Activated naive CD4-positive, alpha-beta T cell treated with anti-CD3 and anti-CD28 coated beads, Interleukin-2, amount 50 U/mL, for 24 hours (primary cell): ENCODE results near the gene STK4.

Experiments used
- H3K27ac Mint-ChIP-seq: one replicate; pipeline ENCODE4 v1.8.0; 2021; ENCODE audit warnings: mild to moderate bottlenecking, mixed read lengths
- H3K27me3 Mint-ChIP-seq: one replicate; pipeline ENCODE4 v1.8.0; 2021; ENCODE audit warnings: mixed read lengths
- H3K36me3 Mint-ChIP-seq: one replicate; pipeline ENCODE4 v1.8.0; 2021; ENCODE audit warnings: mixed read lengths
- H3K4me1 Mint-ChIP-seq: one replicate; pipeline ENCODE4 v1.8.0; 2021; ENCODE audit warnings: mixed read lengths
- H3K4me3 Mint-ChIP-seq: one replicate; pipeline ENCODE4 v1.8.0; 2021; ENCODE audit warnings: mild to moderate bottlenecking, mixed read lengths
- H3K9me3 Mint-ChIP-seq: one replicate; pipeline ENCODE4 v1.8.0; 2021; ENCODE audit warnings: mixed read lengths

Gene STK4

GRCh38 chr20:45087097-45087790, 120.9 kb downstream of the STK4 start:
- H3K9me3 Mint-ChIP-seq = no peaks in the 10 kb centered on the region
- no peak overlapping the region for H3K4me3 Mint-ChIP-seq
- peak overlapping the region; percentile 43 for H3K27ac Mint-ChIP-seq
- no peaks in the 10 kb centered on the region for H3K4me1 Mint-ChIP-seq
- H3K36me3 Mint-ChIP-seq = peaks cover 16% of the 10 kb centered on the region
- no peaks in the 10 kb centered on the region for H3K27me3 Mint-ChIP-seq

DNA sequence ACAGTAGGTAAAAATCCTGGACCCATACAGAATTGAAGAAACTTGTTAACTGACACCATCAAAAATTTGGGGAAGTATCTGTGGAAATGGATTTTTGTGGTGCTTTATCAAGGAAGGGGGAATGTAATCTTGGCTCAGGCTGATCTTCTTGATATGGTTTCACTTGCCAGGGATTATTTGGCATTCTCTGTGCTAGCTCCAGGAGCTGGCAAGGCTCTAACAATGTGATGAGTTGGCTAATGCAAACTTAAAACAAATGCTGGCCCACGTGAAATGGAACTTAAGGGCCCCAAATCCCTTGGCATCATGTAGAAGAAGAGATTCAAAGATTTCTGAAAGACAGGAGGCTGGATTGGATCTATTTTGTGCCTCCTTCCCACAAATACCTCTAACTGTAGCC, 121.5 kb downstream of the STK4 start:
- no peaks in the 10 kb centered on the region for H3K9me3 Mint-ChIP-seq
- H3K36me3 Mint-ChIP-seq = peaks cover 13% of the 10 kb centered on the region
- no peaks in the 10 kb centered on the region for H3K4me1 Mint-ChIP-seq
- H3K4me3 Mint-ChIP-seq = no peak overlapping the region
- peak overlapping the region; percentile 43 for H3K27ac Mint-ChIP-seq
- H3K27me3 Mint-ChIP-seq = no peaks in the 10 kb centered on the region

DNA sequence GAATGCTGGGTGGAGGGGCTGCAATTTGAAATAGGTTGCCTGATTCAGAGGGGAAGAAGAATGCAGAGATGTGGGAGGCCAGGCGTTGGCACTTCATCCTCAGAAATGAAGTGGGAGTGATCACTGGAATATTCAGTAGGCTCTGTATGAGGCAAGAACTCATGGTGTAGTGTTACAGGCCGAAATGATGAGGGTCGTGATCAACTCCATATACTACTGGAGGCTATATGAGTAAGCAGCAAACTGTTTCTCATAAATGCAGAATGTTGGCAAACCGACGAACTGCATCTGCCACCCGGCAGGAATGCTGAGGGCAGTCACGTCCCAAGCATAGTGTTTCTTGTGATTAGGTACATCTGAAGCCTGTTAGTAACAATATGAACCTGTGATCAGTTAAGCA, 121.9 kb downstream of the STK4 start:
- Mint-ChIP-seq H3K4me1 (no peaks in the 10 kb centered on the region), H3K36me3 (peaks cover 11% of the 10 kb centered on the region), H3K9me3 (no peaks in the 10 kb centered on the region), H3K27me3 (no peaks in the 10 kb centered on the region), H3K27ac (no peak overlapping the region), H3K4me3 (no peak overlapping the region)

GRCh38 chr20:45090481-45090880, 124.2 kb downstream of the STK4 start:
- Mint-ChIP-seq H3K36me3 (peaks cover 5% of the 10 kb centered on the region), H3K9me3 (no peaks in the 10 kb centered on the region), H3K27me3 (no peaks in the 10 kb centered on the region), H3K4me1 (peaks cover under 1% of the 10 kb centered on the region), H3K4me3 (no peak overlapping the region), H3K27ac (peak overlapping the region; percentile 15)

- Mint-ChIP-seq H3K9me3 (no peaks in the 10 kb centered on the region), H3K36me3 (peaks cover 3% of the 10 kb centered on the region), H3K4me3 (no peak overlapping the region), H3K27me3 (no peaks in the 10 kb centered on the region), H3K27ac (no peak overlapping the region), H3K4me1 (peaks cover 6% of the 10 kb centered on the region)
Measured at GRCh38 chr20:45091366-45091765, 125.1 kb downstream of the STK4 start.

DNA sequence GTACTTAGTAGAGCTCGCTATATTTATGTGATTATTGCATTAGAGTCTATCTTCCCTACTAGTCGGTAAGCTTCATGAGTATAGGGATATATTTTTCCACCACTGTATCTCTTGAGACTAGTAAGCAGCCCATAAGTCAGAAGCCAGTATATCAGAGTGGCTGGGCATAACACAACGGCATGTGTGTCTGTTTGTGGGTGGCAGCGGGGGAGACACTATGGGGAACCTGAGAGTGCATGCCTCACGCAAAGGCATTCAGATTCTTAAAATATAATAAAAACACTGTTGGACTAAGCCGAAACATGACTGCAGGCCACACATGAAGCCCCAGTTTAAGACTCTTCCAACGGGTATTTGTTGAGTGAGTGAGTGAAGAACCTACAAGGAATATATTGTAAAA, 126.6 kb downstream of the STK4 start:
- peaks cover 10% of the 10 kb centered on the region for H3K4me1 Mint-ChIP-seq
- H3K27ac Mint-ChIP-seq = no peak overlapping the region

GRCh38 chr20:45094201-45094600, 127.9 kb downstream of the STK4 start:
- Mint-ChIP-seq H3K27ac (no peak overlapping the region), H3K36me3 (no peaks in the 10 kb centered on the region), H3K4me1 (peaks cover 10% of the 10 kb centered on the region), H3K4me3 (no peak overlapping the region), H3K27me3 (peaks cover 16% of the 10 kb centered on the region), H3K9me3 (no peaks in the 10 kb centered on the region)

More for the DNA sequence above, 126.6 kb downstream of the STK4 start:
- Mint-ChIP-seq H3K36me3 (no peaks in the 10 kb centered on the region), H3K4me3 (no peak overlapping the region), H3K9me3 (no peaks in the 10 kb centered on the region), H3K27me3 (peaks cover 10% of the 10 kb centered on the region)

DNA sequence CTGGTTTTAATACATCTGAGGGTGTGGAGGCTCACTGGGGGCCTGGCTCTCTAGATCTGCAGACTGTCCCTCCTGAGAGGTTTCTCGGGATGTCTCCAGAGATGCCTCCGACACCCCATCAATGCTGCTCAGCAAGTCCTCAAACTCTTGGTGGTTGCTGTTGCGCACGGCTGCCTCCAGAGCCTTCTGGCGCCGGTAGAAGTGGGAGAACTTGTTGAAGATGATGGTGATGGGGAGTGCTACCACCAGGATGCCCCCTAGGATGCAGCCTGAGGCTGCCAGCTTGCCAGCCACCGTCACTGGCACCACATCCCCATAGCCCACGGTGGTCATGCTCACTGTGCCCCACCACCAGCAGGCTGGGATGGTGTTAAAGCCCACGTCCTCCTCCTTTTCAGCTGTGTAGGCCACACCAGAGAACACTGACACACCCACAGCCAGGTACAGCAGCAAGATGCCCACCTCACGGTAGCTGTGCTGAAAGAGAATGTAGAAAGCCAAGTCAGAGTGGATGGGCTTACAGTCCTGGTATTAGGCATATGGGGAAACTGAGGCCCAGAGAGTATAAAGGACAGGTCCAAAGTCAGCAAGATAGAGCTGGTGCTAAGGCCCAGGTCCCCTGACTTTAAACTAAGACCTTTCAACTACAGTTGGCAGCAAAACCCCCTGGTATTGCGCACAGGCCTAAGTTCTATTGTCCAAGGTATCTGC, 128.7 kb downstream of the STK4 start:
- H3K4me3 Mint-ChIP-seq = no peak overlapping the region
- no peak overlapping the region for H3K27ac Mint-ChIP-seq
- peaks cover 23% of the 10 kb centered on the region for H3K27me3 Mint-ChIP-seq
- H3K4me1 Mint-ChIP-seq = peaks cover 10% of the 10 kb centered on the region
- no peaks in the 10 kb centered on the region for H3K9me3 Mint-ChIP-seq
- no peaks in the 10 kb centered on the region for H3K36me3 Mint-ChIP-seq

- peak overlapping the region; percentile 15 for H3K4me3 Mint-ChIP-seq
- H3K4me1 Mint-ChIP-seq = peaks cover 10% of the 10 kb centered on the region
- no peak overlapping the region for H3K27ac Mint-ChIP-seq
Measured at GRCh38 chr20:45095805-45096238, 129.5 kb downstream of the STK4 start.

DNA sequence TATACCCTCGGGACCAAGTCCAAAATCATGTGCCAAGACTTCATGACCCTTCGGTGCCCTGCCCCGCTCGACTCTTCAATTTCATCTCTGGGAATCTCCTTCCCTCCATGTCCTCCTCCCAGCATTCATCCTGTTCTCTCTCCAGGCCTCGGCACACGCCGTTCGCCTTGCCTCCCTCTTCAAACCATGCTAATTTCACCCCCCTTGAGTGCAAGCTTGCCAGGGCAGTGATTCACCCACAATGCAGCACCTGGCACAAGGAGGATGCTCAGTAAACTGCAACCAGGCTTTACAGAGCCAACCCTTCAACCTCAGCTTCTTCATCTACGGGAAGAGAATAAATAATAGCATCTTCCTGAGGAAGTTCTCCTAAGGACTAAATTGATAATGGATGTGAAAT, 130.5 kb downstream of the STK4 start:
- H3K36me3 Mint-ChIP-seq = no peaks in the 10 kb centered on the region
- H3K27ac Mint-ChIP-seq = no peak overlapping the region
- no peaks in the 10 kb centered on the region for H3K9me3 Mint-ChIP-seq
- H3K4me3 Mint-ChIP-seq = no peak overlapping the region
- H3K4me1 Mint-ChIP-seq = peaks cover 13% of the 10 kb centered on the region
- H3K27me3 Mint-ChIP-seq = peaks cover 34% of the 10 kb centered on the region

More at GRCh38 chr20:45095805-45096238, 129.5 kb downstream of the STK4 start:
- H3K27me3 Mint-ChIP-seq = peaks cover 28% of the 10 kb centered on the region
- H3K9me3 Mint-ChIP-seq = no peaks in the 10 kb centered on the region
- H3K36me3 Mint-ChIP-seq = no peaks in the 10 kb centered on the region

GRCh38 chr20:45097485-45098102, 131.3 kb downstream of the STK4 start:
- peaks cover 36% of the 10 kb centered on the region for H3K27me3 Mint-ChIP-seq
- H3K36me3 Mint-ChIP-seq = no peaks in the 10 kb centered on the region
- H3K27ac Mint-ChIP-seq = no peak overlapping the region
- H3K9me3 Mint-ChIP-seq = no peaks in the 10 kb centered on the region
- H3K4me3 Mint-ChIP-seq = peak overlapping the region; percentile 57
- peaks cover 13% of the 10 kb centered on the region for H3K4me1 Mint-ChIP-seq

GRCh38 chr20:45098103-45098773, 131.9 kb downstream of the STK4 start:
- H3K27ac Mint-ChIP-seq = no peak overlapping the region
- peaks cover 13% of the 10 kb centered on the region for H3K4me1 Mint-ChIP-seq
- peaks cover 38% of the 10 kb centered on the region for H3K27me3 Mint-ChIP-seq
- no peak overlapping the region for H3K4me3 Mint-ChIP-seq
- no peaks in the 10 kb centered on the region for H3K36me3 Mint-ChIP-seq
- no peaks in the 10 kb centered on the region for H3K9me3 Mint-ChIP-seq

GRCh38 chr20:45100563-45101245, 134.4 kb downstream of the STK4 start, which contains the start of gene KCNS1:
Gene KCNS1 (minus strand): TSS chr20:45101127. CDS start chr20:45099236, 1,891 bp downstream.
- H3K36me3 Mint-ChIP-seq = no peaks in the 10 kb centered on the region
- peaks cover 38% of the 10 kb centered on the region for H3K27me3 Mint-ChIP-seq
- no peak within 1 kb of the TSS for H3K4me3 Mint-ChIP-seq
- H3K27ac Mint-ChIP-seq = no peak within 1 kb of the TSS
- peaks cover 10% of the 10 kb centered on the region for H3K4me1 Mint-ChIP-seq
- H3K9me3 Mint-ChIP-seq = no peaks in the 10 kb centered on the region

DNA sequence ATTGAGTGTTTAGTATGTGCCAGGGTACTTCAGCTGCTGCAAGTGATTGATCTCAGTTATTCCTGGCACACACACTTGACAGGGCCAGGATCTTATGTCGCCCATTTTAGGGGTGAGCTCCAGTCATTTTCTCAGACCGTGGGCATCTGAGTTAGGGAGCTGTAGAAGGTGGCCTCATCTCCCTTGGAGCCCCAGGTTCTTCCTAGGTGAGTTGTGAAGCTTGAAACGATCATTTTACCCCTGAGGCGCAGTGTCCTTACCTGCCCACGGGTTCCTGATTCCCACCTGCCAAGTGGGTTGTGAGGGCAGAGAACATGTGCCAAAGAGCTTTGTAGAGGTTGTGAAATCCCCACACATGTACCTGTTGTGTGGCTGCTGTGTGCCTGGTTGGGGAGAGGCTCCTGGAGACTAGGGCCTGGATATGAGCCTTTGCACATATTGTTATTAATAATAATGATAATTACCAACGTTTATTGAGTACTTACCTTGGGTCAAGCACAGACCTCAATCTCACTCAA, 135.1 kb downstream of the STK4 start:
- H3K36me3 Mint-ChIP-seq = no peaks in the 10 kb centered on the region
- H3K9me3 Mint-ChIP-seq = no peaks in the 10 kb centered on the region
- H3K4me3 Mint-ChIP-seq = no peak overlapping the region
- H3K4me1 Mint-ChIP-seq = peaks cover 7% of the 10 kb centered on the region
- H3K27me3 Mint-ChIP-seq = peaks cover 38% of the 10 kb centered on the region
- H3K27ac Mint-ChIP-seq = no peak overlapping the region

DNA sequence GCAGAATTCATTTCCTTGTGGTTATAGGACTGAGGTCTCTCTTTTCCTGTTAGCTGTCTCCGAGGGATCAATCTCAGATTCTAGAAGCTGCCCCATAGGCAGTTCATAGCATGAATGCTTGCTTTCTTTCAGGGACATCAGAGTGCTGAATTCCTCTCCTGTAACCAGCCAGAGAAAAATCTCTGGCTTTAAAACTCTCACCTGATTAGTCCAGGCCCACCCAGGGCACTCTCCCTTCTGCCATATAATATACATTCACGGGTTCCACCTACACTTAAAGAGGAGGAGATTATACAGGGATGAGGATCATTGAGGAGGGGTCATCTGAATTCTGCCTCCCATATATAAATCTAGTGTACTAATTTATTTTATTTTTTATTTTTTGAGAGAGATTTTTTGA, 136.8 kb downstream of the STK4 start:
- H3K27me3 Mint-ChIP-seq = peaks cover 27% of the 10 kb centered on the region
- H3K27ac Mint-ChIP-seq = no peak overlapping the region
- no peak overlapping the region for H3K4me3 Mint-ChIP-seq
- H3K4me1 Mint-ChIP-seq = peaks cover 3% of the 10 kb centered on the region
- H3K9me3 Mint-ChIP-seq = no peaks in the 10 kb centered on the region
- H3K36me3 Mint-ChIP-seq = no peaks in the 10 kb centered on the region
